Type B pancreatic cell (in vitro differentiated cells): Measurements from ENCODE around the gene WDR5B. TPM values are rescaled to one million over a fixed set of nuclear protein-coding genes. Genes with fewer than 3 reads are reported as not detected.
"Not testable (repeated sequence)": the region's sequence is repeated elsewhere in the genome, so short reads cannot be mapped to it uniquely, and the experiment has no call there.

ENCODE experiments used
- DNase-seq: peaks from one replicate; pipeline ENCODE4 v3.0.0; 2021; ENCODE audit warnings: mixed read lengths; ENCODE audit not compliant: unreplicated experiment; ENCODE audit errors: extremely low spot score
- H3K27ac Mint-ChIP-seq: 2 replicates; pipeline ENCODE4 v1.8.0; 2021; ENCODE audit warnings: mild to moderate bottlenecking, mixed read lengths
- H3K27me3 Mint-ChIP-seq: 2 replicates; pipeline ENCODE4 v1.8.0; 2021; ENCODE audit warnings: mixed read lengths
- H3K36me3 Mint-ChIP-seq: 2 replicates; pipeline ENCODE4 v1.8.0; 2021; ENCODE audit warnings: mixed read lengths
- H3K4me1 Mint-ChIP-seq: one replicate; pipeline ENCODE4 v1.8.0; 2021; ENCODE audit warnings: mixed read lengths; ENCODE audit not compliant: unreplicated experiment
- H3K4me3 Mint-ChIP-seq: 2 replicates; pipeline ENCODE4 v1.8.0; 2021; ENCODE audit warnings: mild to moderate bottlenecking, mixed read lengths
- H3K9me3 Mint-ChIP-seq: 2 replicates; pipeline ENCODE4 v1.8.0; 2021; ENCODE audit warnings: mixed read lengths
- total RNA-seq: library from RNA; stranded (reverse); gene quantifications from 2 replicates; pipeline ENCODE4 v1.2.1, GENCODE V29; 2021; ENCODE audit warnings: low replicate concordance
- TF ChIP-seq, protein P1 (sequence below): fragments of 200-600 bp; sonication (generic); conservative IDR thresholded peaks from 2 replicates; pipeline ENCODE4 v1.5.0; 2021; ENCODE audit warnings: antibody characterized with exemption, mild to moderate bottlenecking

The WDR5B gene
- total RNA-seq, 1 donor from 2014 or later = 8.2 TPM

DNA sequence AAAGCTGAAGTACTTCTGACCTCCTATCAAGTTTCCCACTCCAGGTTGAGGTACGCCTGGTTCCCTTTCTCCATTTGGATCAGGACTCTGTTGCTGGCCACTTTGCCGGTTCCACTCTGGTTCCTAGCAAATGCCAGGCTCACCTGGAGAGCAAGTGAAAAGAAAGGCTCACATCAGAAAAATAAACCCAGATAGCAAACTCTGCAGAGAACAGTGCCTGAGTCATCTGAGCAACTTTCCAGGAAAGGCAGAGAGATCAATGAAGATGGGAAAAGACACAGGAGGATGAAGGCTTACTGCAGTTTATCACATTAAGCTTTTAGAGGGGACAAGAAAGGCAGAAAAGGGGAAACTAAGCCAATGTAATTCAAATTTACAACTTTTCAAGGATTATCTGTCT is 41.8 kb upstream of the WDR5B start:
- Mint-ChIP-seq H3K36me3 (peaks cover 12% of the 10 kb centered on the region), H3K27ac (no peak overlapping the region), H3K4me3 (no peak overlapping the region), H3K27me3 (no peaks in the 10 kb centered on the region), H3K9me3 (no peaks in the 10 kb centered on the region), H3K4me1 (no peaks in the 10 kb centered on the region)
- DNase-seq = no peak
- TF ChIP-seq, protein P1, sequence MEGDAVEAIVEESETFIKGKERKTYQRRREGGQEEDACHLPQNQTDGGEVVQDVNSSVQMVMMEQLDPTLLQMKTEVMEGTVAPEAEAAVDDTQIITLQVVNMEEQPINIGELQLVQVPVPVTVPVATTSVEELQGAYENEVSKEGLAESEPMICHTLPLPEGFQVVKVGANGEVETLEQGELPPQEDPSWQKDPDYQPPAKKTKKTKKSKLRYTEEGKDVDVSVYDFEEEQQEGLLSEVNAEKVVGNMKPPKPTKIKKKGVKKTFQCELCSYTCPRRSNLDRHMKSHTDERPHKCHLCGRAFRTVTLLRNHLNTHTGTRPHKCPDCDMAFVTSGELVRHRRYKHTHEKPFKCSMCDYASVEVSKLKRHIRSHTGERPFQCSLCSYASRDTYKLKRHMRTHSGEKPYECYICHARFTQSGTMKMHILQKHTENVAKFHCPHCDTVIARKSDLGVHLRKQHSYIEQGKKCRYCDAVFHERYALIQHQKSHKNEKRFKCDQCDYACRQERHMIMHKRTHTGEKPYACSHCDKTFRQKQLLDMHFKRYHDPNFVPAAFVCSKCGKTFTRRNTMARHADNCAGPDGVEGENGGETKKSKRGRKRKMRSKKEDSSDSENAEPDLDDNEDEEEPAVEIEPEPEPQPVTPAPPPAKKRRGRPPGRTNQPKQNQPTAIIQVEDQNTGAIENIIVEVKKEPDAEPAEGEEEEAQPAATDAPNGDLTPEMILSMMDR = no peak

DNA sequence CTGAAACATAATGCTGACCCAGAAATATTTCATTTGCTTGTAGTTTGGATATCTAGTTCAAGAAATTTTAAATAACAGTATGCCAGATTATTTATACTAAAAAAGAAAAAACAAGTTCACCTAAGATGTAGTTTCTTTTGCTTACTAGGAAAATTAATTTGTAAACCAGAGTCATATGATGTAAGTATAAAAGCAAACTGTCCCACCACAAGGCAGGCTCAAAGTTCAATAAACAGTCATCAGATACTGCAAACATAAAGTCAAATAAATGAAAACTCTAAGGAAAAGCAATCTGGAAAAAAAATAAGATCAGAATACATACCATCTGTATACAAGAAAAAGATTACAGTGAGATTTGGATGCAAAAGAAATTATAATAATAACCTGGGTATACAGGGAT is 40.2 kb upstream of the WDR5B start:
- peaks cover 13% of the 10 kb centered on the region for H3K36me3 Mint-ChIP-seq
- H3K9me3 Mint-ChIP-seq = no peaks in the 10 kb centered on the region
- DNase-seq = no peak
- H3K4me1 Mint-ChIP-seq = no peaks in the 10 kb centered on the region
- no peak overlapping the region for H3K4me3 Mint-ChIP-seq
- no peaks in the 10 kb centered on the region for H3K27me3 Mint-ChIP-seq
- TF ChIP-seq, protein P1 = no peak
- no peak overlapping the region for H3K27ac Mint-ChIP-seq

DNA sequence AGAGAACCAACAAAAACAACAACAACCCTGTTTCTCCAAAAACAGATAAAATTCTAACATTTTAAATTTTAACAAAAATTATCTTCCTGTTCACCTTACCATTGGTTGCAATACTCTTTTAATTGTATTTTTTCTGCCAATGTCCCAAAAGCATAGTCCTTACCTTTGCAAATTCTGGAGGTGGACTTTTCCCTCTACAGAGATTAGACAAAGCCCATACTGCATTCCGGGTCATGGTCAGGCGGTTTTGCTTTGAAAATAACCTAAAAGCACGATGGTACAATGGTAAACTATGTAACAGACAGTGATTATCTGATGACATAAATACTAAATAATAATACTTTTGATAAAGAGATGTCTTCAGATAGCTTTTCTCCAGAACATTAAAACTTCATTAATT is 35.5 kb upstream of the WDR5B start:
- Mint-ChIP-seq H3K4me3 (no peak overlapping the region), H3K27ac (no peak overlapping the region), H3K4me1 (no peaks in the 10 kb centered on the region), H3K36me3 (peaks cover 40% of the 10 kb centered on the region), H3K27me3 (no peaks in the 10 kb centered on the region), H3K9me3 (no peaks in the 10 kb centered on the region)
- no peak for DNase-seq
- TF ChIP-seq, protein P1 = no peak

DNA sequence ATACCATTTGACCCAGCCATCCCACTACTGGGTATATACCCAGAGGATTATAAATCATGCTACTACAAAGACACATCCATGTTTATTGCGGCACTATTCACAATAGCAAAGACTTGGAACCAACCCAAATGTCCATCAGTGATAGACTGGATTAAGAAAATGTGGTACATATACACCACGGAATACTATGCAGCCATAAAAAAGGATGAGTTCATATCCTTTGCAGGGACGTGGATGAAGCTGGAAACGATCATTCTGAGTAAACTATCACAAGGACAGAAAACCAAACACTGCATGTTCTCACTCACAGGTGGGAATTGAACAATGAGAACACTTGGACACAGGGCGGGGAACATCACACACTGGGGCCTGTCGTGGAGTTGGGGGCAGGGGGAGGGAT is 32.4 kb upstream of the WDR5B start:
- not testable (repeated sequence) for H3K4me1 Mint-ChIP-seq, H3K27me3 Mint-ChIP-seq, H3K27ac Mint-ChIP-seq, DNase-seq, H3K4me3 Mint-ChIP-seq
- Mint-ChIP-seq H3K36me3 (peaks cover 65% of the 10 kb centered on the region), H3K9me3 (peaks cover 10% of the 10 kb centered on the region)

DNA sequence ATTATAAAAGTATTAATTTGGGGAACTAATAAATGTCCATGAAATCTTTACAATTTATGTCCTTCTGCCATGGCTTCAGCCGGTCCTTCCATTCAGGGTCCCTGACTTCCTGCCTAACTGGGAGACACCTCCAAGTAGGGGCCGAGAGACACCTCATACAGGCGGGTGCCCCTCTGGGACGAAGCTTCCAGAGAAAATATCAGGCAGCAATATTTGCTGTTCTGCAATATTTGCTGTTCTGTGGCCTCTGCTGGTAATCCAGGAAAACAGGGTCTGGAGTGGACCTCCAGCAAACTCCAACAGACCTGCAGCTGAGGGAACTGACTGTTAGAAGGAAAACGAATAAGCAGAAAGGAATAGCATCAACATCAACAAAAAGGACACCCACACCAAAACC is 28.6 kb upstream of the WDR5B start:
- not testable (repeated sequence) for H3K4me1 Mint-ChIP-seq, H3K4me3 Mint-ChIP-seq, H3K27me3 Mint-ChIP-seq, DNase-seq
- H3K27ac Mint-ChIP-seq = peak overlapping the region; percentile 68
- peaks cover 86% of the 10 kb centered on the region for H3K36me3 Mint-ChIP-seq
- H3K9me3 Mint-ChIP-seq = peaks cover 10% of the 10 kb centered on the region

DNA sequence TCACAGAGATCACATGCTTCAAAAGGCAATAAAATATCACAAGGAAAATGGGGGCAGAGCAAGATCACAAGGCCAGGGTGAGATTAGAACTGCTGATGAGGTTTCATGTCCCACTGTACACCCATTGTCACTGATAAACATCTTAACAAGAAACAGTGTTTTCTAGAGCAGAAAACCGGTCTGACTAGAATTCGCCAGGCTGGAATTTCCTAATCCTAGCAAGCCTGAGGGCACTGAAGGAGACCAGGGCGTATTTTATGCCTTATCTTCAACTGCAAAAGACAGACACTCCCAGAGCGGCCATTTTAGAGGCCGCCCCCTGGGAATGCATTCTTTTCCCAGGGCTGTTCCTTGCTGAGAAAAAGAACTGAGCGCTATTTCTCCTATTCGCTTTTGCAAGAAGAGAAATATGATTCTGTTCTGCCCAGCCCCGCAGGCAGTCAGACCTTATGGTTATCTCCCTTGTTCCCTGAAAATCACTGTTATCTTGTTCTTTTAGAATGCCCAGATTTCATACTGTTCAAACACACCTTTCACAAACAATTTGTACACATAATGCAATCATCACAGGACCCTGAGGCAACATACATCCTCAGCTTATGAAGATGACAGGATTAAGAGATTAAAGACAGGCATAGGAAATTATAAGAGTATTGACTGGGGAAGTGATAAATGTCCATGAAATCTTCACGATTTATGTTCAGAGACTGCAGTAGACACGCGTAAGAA is 28.1 kb upstream of the WDR5B start:
- Mint-ChIP-seq H3K27ac (peak overlapping the region; percentile 68), H3K36me3 (peaks cover 83% of the 10 kb centered on the region), H3K4me3 (peak overlapping the region; percentile 34), H3K9me3 (peaks cover 10% of the 10 kb centered on the region)
- DNase-seq, H3K27me3 Mint-ChIP-seq, H3K4me1 Mint-ChIP-seq: not testable (repeated sequence)

DNA sequence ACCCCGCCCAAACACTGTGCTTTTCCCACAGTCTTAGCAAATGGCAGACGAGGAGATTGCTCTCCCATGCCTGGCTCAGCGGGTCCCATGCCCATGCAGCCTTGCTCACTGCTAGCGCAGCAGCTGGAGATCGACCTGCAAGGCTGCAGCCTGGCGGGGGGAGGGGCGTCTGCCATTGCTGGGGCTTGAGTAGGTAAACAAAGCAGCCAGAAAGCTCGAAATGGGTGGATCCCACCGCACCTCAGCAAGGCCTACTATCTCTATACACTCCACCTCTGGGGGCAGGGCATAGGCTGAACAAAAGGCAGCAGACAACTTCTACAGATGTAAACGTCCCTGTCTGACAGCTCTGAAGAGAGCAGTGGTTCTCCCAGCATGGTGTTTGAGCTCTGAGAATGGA is 27.2 kb upstream of the WDR5B start:
- peaks cover 10% of the 10 kb centered on the region for H3K9me3 Mint-ChIP-seq
- TF ChIP-seq, protein P1 = no peak
- H3K27ac Mint-ChIP-seq = peak overlapping the region; percentile 68
- no peak for DNase-seq
- peaks cover 77% of the 10 kb centered on the region for H3K36me3 Mint-ChIP-seq
- H3K4me3 Mint-ChIP-seq = no peak overlapping the region
- H3K4me1 Mint-ChIP-seq = peaks cover 7% of the 10 kb centered on the region
- no peaks in the 10 kb centered on the region for H3K27me3 Mint-ChIP-seq
